NCI-H446 (cell line): ENCODE measurements around the gene CYP46A1.
A peak's percentile ranks its signal among the peaks of the same experiment; 100 is the strongest.

Source experiments
- DNase-seq, 2 experiments: peaks; one replicate each; lab custom pipeline; 2025; lab: John Stamatoyannopoulos, UW

The CYP46A1 gene

GRCh38 chr14:99715266-99716000 is 31.3 kb downstream of the CYP46A1 start:
- DNase-seq: peak in 1 of 2 experiments; percentile 25

GRCh38 chr14:99716091-99716849 is 32.2 kb downstream of the CYP46A1 start:
- DNase-seq: no peak

- DNase-seq: no peak
Observed at GRCh38 chr14:99716850-99717681, 33.0 kb downstream of the CYP46A1 start.

GRCh38 chr14:99717682-99718013 is 33.5 kb downstream of the CYP46A1 start:
- DNase-seq: no peak

- peak; percentile 15 to 62 for DNase-seq
Observed at GRCh38 chr14:99718031-99718810, 34.1 kb downstream of the CYP46A1 start.

GRCh38 chr14:99718811-99719192 is 34.7 kb downstream of the CYP46A1 start:
- DNase-seq: no peak

GRCh38 chr14:99720941-99721791 is 37.1 kb downstream of the CYP46A1 start:
- DNase-seq: no peak

- no peak for DNase-seq
Observed at GRCh38 chr14:99721792-99722516, 37.9 kb downstream of the CYP46A1 start.

- DNase-seq: no peak
Observed at GRCh38 chr14:99722741-99723140, 38.6 kb downstream of the CYP46A1 start.

- no peak for DNase-seq
Observed at GRCh38 chr14:99724196-99724891, 40.2 kb downstream of the CYP46A1 start.

- no peak for DNase-seq
Observed at GRCh38 chr14:99724939-99725773, 41.1 kb downstream of the CYP46A1 start.

GRCh38 chr14:99725774-99726537 is 41.9 kb downstream of the CYP46A1 start:
- DNase-seq: no peak

- no peak for DNase-seq
Observed at GRCh38 chr14:99726538-99727095, 42.5 kb downstream of the CYP46A1 start.

- DNase-seq: no peak
Observed at GRCh38 chr14:99727096-99727870, 43.2 kb downstream of the CYP46A1 start.

GRCh38 chr14:99728231-99728920 is 44.3 kb downstream of the CYP46A1 start:
- no peak for DNase-seq

GRCh38 chr14:99728981-99729451 is 44.9 kb downstream of the CYP46A1 start:
- DNase-seq: no peak
